ENCODE results near the gene FTSJ1. TPM values are rescaled to one million over a fixed set of nuclear protein-coding genes. Genes with fewer than 3 reads are reported as not detected.

Gene FTSJ1
- total and polyA plus RNA-seq, 2 of the 4 experiments (the other 2 are of a cell fraction): 50.8 to 59.9 TPM

- Histone ChIP-seq H2BK20ac (ENCODE audit: low read depth, low read length) (no peak overlapping the region), H2AFZ (replicated peaks; ENCODE audit: low read length, poor library complexity) (peak overlapping the region; percentile 19), H3K9me1 (ENCODE audit: insufficient read depth, low read length) (peaks cover 7% of the 10 kb centered on the region), H3K4ac (ENCODE audit: low read depth, low read length) (no peak overlapping the region), H2BK120ac (ENCODE audit: low read depth, low read length) (no peak overlapping the region), H3K56ac (ENCODE audit: extremely low read depth, insufficient read depth, low read length) (no peak overlapping the region), H3K4me3 (ENCODE audit: insufficient read depth, low read depth, low read length) (no peak overlapping the region), H4K5ac (ENCODE audit: low read depth, low read length) (no peak overlapping the region), H3K79me1 (ENCODE audit: low read depth in 1 of 2, low read length in 2 of 2) (peaks cover 0 to 21% of the 10 kb centered on the region in 2 experiments; a peak in 2 of 4 replicates), H3K27me3 (ENCODE audit: control insufficient read depth, insufficient read depth, low read length) (peaks cover 3% of the 10 kb centered on the region; the same call in 1 of the 2 replicates), H2BK15ac (ENCODE audit: low read depth, low read length) (no peak overlapping the region), H3K9me3 (ENCODE audit: control insufficient read depth, insufficient read depth, low read length) (no peaks in the 10 kb centered on the region), H4K20me1 (ENCODE audit: insufficient read depth, low read length) (no peaks in the 10 kb centered on the region; the same call in 1 of the 2 replicates), H2BK5ac (ENCODE audit: low read depth, low read length, poor library complexity, severe bottlenecking) (no peak overlapping the region), H2AK5ac (ENCODE audit: low read depth, low read length) (no peak overlapping the region), H3K23ac (ENCODE audit: low read depth, low read length) (no peak overlapping the region), H2AK9ac (replicated peaks; ENCODE audit: low read depth, low read length, poor library complexity) (no peak overlapping the region), H4K8ac (ENCODE audit: low read depth in 2 of 2, low read length in 2 of 2) (no peak overlapping the region), H3K36me3 (ENCODE audit: control insufficient read depth, insufficient read depth, low read length) (no peaks in the 10 kb centered on the region), H4K91ac (ENCODE audit: insufficient read depth, low read depth, low read length) (no peak overlapping the region), H3K4me1 (ENCODE audit: control insufficient read depth, insufficient read depth, low read length) (no peaks in the 10 kb centered on the region), H3K14ac (replicated peaks; ENCODE audit: low read depth, low read length) (no peak overlapping the region), H3K9ac (ENCODE audit: low read depth, low read length) (no peak overlapping the region), H3K27ac (ENCODE audit: insufficient read depth, low read length) (no peak overlapping the region), H3K18ac (ENCODE audit: low read depth, low read length) (no peak overlapping the region), H3K4me2 (ENCODE audit: low read depth, low read length) (no peak overlapping the region)
- in situ Hi-C loops (cut with MboI; ENCODE audit: low sequenced_read_pairs) (no loop called here), intact Hi-C loops (cut with micrococcal nuclease) (no loop called here), dilution Hi-C loops (cut with HindIII; ENCODE audit: low sequenced_read_pairs, unreplicated experiment) (no loop called here)
- WGBS, 2 experiments (ENCODE audit: extremely low coverage in 2 of 2, insufficient read length in 1 of 2): 61% methylated on average over 3 of the region's 10 CpGs; no CpG with 5 or more reads in 1 of the 2 experiments
- ChIA-PET POLR2A (ENCODE audit: unreplicated experiment) (no interaction called here), CTCF (no interaction called here)
- ATAC-seq (ENCODE audit: low read depth) (no peak), DNase-seq (no peak)
- TF ChIP-seq CTCF (conservative IDR thresholded peaks at IDR 0.05; ENCODE audit: low read depth, low read length) (peak; percentile 26), RAD21 (IDR thresholded peaks at IDR 0.05; ENCODE audit: low read length) (peak; percentile 39), MAZ (IDR thresholded peaks at IDR 0.05; ENCODE audit: borderline replicate concordance, low read depth, low read length) (no peak), SMC3 (IDR thresholded peaks at IDR 0.05; ENCODE audit: low read depth, low read length) (0 out of 2 replicates have a peak, but pooled peaks have one; percentile 25), ELK1 (IDR thresholded peaks at IDR 0.05; ENCODE audit: borderline replicate concordance, low read depth, low read length) (no peak)
- no TSS peak for BruUV-seq (replicated peaks)
These were observed 1.9 kb upstream of the FTSJ1 start for GRCh38 chrX:48474127-48474526.
